H1 (cell line): Measurements from ENCODE around the gene ZBTB8B.

ENCODE experiments used
- CBX8 ChIP-seq: fragments of 300-800, 300-1000 bp; sonication (generic); IDR thresholded peaks from 2 replicates; pipeline ENCODE4 v1.7.1; 2016; ENCODE audit warnings: low read depth, low read length, borderline replicate concordance
- EZH2 ChIP-seq: fragments of 200-600 bp; sonication (generic); IDR thresholded peaks from 2 replicates; pipeline ENCODE4 v1.7.1; 2012; ENCODE audit warnings: low read depth, mild to moderate bottlenecking, moderate library complexity, low read length, inconsistent platforms; ENCODE audit not compliant: severe bottlenecking
- HDAC6 ChIP-seq: IDR thresholded peaks from one replicate; pipeline ENCODE4 v1.7.1; 2012; ENCODE audit warnings: low read depth, mild to moderate bottlenecking, inconsistent platforms, low read length, moderate library complexity
- JUN ChIP-seq: IDR thresholded peaks from 2 replicates; pipeline ENCODE4 v1.6.1; 2011; ENCODE audit warnings: low read depth, mild to moderate bottlenecking, improper control_type of control experiment, low read length
- POLR2A ChIP-seq, 2 experiments: IDR thresholded peaks; 1 replicate in 1 of 2; 2 replicates in 1 of 2; pipeline ENCODE4 v1.6.1; 2011; ENCODE audit warnings: low read depth in 2 of 2, low read length in 2 of 2, mild to moderate bottlenecking in 2 of 2; ENCODE audit errors: control extremely low read depth in 1 of 2
- POLR2AphosphoS5 ChIP-seq: IDR thresholded peaks from 2 replicates; pipeline ENCODE4 v1.6.1; 2011; ENCODE audit warnings: low read depth, low read length
- RAD21 ChIP-seq, 2 experiments: IDR thresholded peaks in 1 of 2; conservative IDR thresholded peaks in 1 of 2; 2 replicates each; pipeline ENCODE4 v1.6.1; 2011; ENCODE audit warnings: low read depth in 2 of 2, low read length in 2 of 2, improper control_type of control experiment in 1 of 2, inconsistent platforms in 1 of 2, mild to moderate bottlenecking in 1 of 2, moderate library complexity in 1 of 2
- RNF2 ChIP-seq: fragments of 200-900, 300-1000 bp; sonication (generic); IDR thresholded peaks from 2 replicates; pipeline ENCODE4 v1.7.1; 2016; ENCODE audit warnings: borderline replicate concordance, low read depth, mild to moderate bottlenecking, antibody characterized with exemption, low read length; ENCODE audit not compliant: poor library complexity, severe bottlenecking; ENCODE audit errors: missing control alignments
- SRF ChIP-seq: IDR thresholded peaks from 2 replicates; pipeline ENCODE4 v1.6.1; 2011; ENCODE audit warnings: mild to moderate bottlenecking, low read depth, low read length, moderate library complexity
- TCF12 ChIP-seq: IDR thresholded peaks from 2 replicates; pipeline ENCODE4 v1.6.1; 2011; ENCODE audit warnings: low read depth, mild to moderate bottlenecking, low read length
- ZNF274 ChIP-seq: IDR thresholded peaks from 2 replicates; pipeline ENCODE4 v1.7.0; 2012; ENCODE audit warnings: low read length, borderline replicate concordance; ENCODE audit errors: extremely low read depth
- TF ChIP-seq, protein P1 (sequence below): IDR thresholded peaks from 2 replicates; pipeline ENCODE4 v1.6.1; 2011; ENCODE audit warnings: low read length, improper control_type of control experiment

DNA sequence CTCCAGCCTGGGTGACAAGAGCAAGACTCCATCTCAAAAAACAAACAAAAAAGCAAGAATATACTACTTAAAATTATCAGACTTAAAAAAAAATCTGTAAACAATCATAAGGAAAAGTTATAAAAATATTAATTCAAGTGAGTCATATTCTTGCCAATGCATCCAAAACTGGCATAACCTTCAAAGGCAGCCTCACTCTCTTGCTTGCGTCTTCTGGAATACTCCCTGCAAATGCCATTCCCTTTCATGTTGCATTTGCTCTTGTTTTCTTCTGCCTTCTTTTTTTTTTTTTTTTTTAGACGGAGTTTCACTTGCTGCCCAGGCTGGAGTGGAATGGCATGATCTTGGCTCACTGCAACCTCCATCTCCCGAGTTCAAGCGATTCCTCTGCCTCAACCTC lies 42.1 kb downstream of the ZBTB8B start:
- TF ChIP-seq POLR2AphosphoS5, result no peak
- no peak for TF ChIP-seq TCF12
- no peak for TF ChIP-seq ZNF274
- no peak for TF ChIP-seq CBX8
- TF ChIP-seq SRF, result no peak
- TF ChIP-seq JUN, result no peak
- no peak for TF ChIP-seq HDAC6
- TF ChIP-seq RAD21 (IDR thresholded peaks at IDR 0.05 in 1 of 2, conservative IDR thresholded peaks at IDR 0.05 in 1 of 2; ENCODE audit: low read depth in 2 of 2, low read length in 2 of 2), result no peak
- no peak for TF ChIP-seq POLR2A (IDR thresholded peaks at IDR 0.05; ENCODE audit: control extremely low read depth in 1 of 2, low read depth in 2 of 2, low read length in 2 of 2)
- TF ChIP-seq, protein P1, sequence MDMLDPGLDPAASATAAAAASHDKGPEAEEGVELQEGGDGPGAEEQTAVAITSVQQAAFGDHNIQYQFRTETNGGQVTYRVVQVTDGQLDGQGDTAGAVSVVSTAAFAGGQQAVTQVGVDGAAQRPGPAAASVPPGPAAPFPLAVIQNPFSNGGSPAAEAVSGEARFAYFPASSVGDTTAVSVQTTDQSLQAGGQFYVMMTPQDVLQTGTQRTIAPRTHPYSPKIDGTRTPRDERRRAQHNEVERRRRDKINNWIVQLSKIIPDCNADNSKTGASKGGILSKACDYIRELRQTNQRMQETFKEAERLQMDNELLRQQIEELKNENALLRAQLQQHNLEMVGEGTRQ, result no peak
- no peak for TF ChIP-seq RNF2
- TF ChIP-seq EZH2, result no peak
